HG03469 (cell line): ENCODE results near the gene TRH.
"Not testable (repeated sequence)": the region's sequence is repeated elsewhere in the genome, so short reads cannot be mapped to it uniquely, and the experiment has no call there.

Experiments
- ATAC-seq: cut with Tn5 transposase; IDR thresholded peaks from one replicate; pipeline ENCODE4 v1.9.1; 2021; ENCODE audit warnings: mild to moderate bottlenecking, moderate library complexity, moderate number of reproducible peaks; ENCODE audit not compliant: unreplicated experiment

Gene TRH

GRCh38 chr3:130002666-130003598 lies 28.4 kb downstream of the TRH start:
- not testable (repeated sequence) for ATAC-seq

GRCh38 chr3:130010556-130010955 lies 36.0 kb downstream of the TRH start:
- no peak for ATAC-seq

GRCh38 chr3:130012108-130012507 lies 37.6 kb downstream of the TRH start:
- not testable (repeated sequence) for ATAC-seq

- ATAC-seq, result not testable (repeated sequence)
Measured at GRCh38 chr3:130013246-130013645, 38.7 kb downstream of the TRH start.

- no peak for ATAC-seq
Measured at GRCh38 chr3:130014526-130014925, 40.0 kb downstream of the TRH start.

GRCh38 chr3:130017661-130018060 lies 43.1 kb downstream of the TRH start:
- ATAC-seq, result not testable (repeated sequence)

GRCh38 chr3:130026146-130026829 lies 51.8 kb downstream of the TRH start:
- not testable (repeated sequence) for ATAC-seq

DNA sequence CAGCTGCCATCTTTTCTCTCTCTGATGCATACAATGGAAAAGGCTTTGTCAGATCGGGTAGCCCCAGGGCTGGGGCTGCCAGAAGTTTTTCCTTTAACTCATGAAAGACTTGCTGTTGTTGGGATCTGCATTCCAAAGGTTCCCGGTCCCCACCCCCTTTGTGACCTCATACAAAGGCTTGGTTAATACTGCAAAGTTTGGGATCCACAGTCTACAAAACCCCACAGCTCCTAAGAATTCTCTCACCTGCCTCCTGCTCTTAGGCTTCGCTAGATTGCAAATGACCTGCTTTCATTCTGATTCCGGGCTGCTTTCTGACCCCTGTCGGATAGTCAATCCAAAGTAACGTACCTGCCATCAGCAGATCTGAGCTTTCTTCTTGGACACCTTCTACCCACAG lies 52.9 kb downstream of the TRH start:
- not testable (repeated sequence) for ATAC-seq
